ENCODE data around the gene USP7. TPM values are rescaled to one million over a fixed set of nuclear protein-coding genes. Genes with fewer than 3 reads are reported as not detected.

USP7 gene
- polyA plus RNA-seq, 3 donors: 2.4 to 31.7 (median 4.1) TPM

- Histone ChIP-seq H3K9me3 (replicated peaks in 1 of 2; ENCODE audit: control insufficient read depth in 1 of 2, insufficient read depth in 1 of 2, low read length in 2 of 2) (peaks cover 15 to 19% of the 10 kb centered on the region in 2 donors), H3K4me1 (ENCODE audit: control insufficient read depth in 1 of 2, insufficient read depth in 2 of 2, low read length in 2 of 2) (peaks cover 7 to 8% of the 10 kb centered on the region in 2 donors), H3K36me3 (replicated peaks in 1 of 2; ENCODE audit: control insufficient read depth in 1 of 2, insufficient read depth in 2 of 2, low read length in 2 of 2) (no peaks in the 10 kb centered on the region), H3K27ac (ENCODE audit: low read depth in 1 of 2, low read length in 2 of 2) (no peak overlapping the region), H3K4me3 (replicated peaks in 1 of 3; ENCODE audit: low read depth in 2 of 3, low read length in 3 of 3) (no peak overlapping the region), H4K20me1 (ENCODE audit: insufficient read depth, low read length) (no peaks in the 10 kb centered on the region), H3K9ac (ENCODE audit: insufficient read depth, low read length, poor library complexity, severe bottlenecking) (no peak overlapping the region), H3K4me2 (replicated peaks; ENCODE audit: extremely low read depth, low read length, poor library complexity, severe bottlenecking) (no peak overlapping the region), H3K27me3 (ENCODE audit: control insufficient read depth in 2 of 2, insufficient read depth in 2 of 2, low read length in 2 of 2) (peaks cover 0 to 13% of the 10 kb centered on the region in 2 donors), H3K79me2 (ENCODE audit: insufficient read depth, low read length) (no peaks in the 10 kb centered on the region), H2AFZ (ENCODE audit: insufficient read depth, low read depth, low read length, poor library complexity, severe bottlenecking) (peak overlapping the region; percentile 29)
- no peak overlapping the region for H3K4me3 Mint-ChIP-seq
- peaks cover 0 to 3% of the 10 kb centered on the region in 2 donors for H3K36me3 Mint-ChIP-seq
- intact Hi-C loops (cut with micrococcal nuclease): no loop called here
- peaks cover 11% of the 10 kb centered on the region for H3K4me1 Mint-ChIP-seq
- H3K9me3 Mint-ChIP-seq: peaks cover 8 to 22% (median 16%) of the 10 kb centered on the region in 7 donors
- WGBS (ENCODE audit: insufficient coverage): 17% methylated on average over 20 of the region's 28 CpGs
- TF ChIP-seq CTCF (IDR thresholded peaks at IDR 0.05): no peak
- peaks cover 11 to 26% (median 11%) of the 10 kb centered on the region in 3 donors for H3K27me3 Mint-ChIP-seq (ENCODE audit: low read depth in 3 of 3)
- no peak overlapping the region for H3K27ac Mint-ChIP-seq
- no peak for DNase-seq
Measured at GRCh38 chr16:9012848-9013507, 49.3 kb upstream of the USP7 start.

- Mint-ChIP-seq H3K27me3 (ENCODE audit: low read depth in 3 of 3) (peaks cover 13 to 24% (median 17%) of the 10 kb centered on the region in 3 donors), H3K4me1 (peaks cover 11% of the 10 kb centered on the region), H3K9me3 (peaks cover 8 to 22% (median 16%) of the 10 kb centered on the region in 7 donors), H3K4me3 (no peak overlapping the region), H3K36me3 (peaks cover 0 to 3% of the 10 kb centered on the region in 2 donors), H3K27ac (no peak overlapping the region)
- intact Hi-C loops (cut with micrococcal nuclease): no loop called here
- no peaks in the 10 kb centered on the region for H3K79me2 ChIP-seq (ENCODE audit: insufficient read depth, low read length)
- no peak overlapping the region for H3K9ac ChIP-seq (ENCODE audit: insufficient read depth, low read length, poor library complexity, severe bottlenecking)
- H3K4me1 ChIP-seq (ENCODE audit: control insufficient read depth in 1 of 2, insufficient read depth in 2 of 2, low read length in 2 of 2): peaks cover 7 to 8% of the 10 kb centered on the region in 2 donors
- H3K27ac ChIP-seq (ENCODE audit: low read depth in 1 of 2, low read length in 2 of 2): no peak overlapping the region
- WGBS (ENCODE audit: insufficient coverage): 90% methylated on average over 4 of the region's 6 CpGs
- H3K4me2 ChIP-seq (replicated peaks; ENCODE audit: extremely low read depth, low read length, poor library complexity, severe bottlenecking): no peak overlapping the region
- peaks cover 0 to 13% of the 10 kb centered on the region in 2 donors for H3K27me3 ChIP-seq (ENCODE audit: control insufficient read depth in 2 of 2, insufficient read depth in 2 of 2, low read length in 2 of 2)
- H2AFZ ChIP-seq (ENCODE audit: insufficient read depth, low read depth, low read length, poor library complexity, severe bottlenecking): no peak overlapping the region
- H3K9me3 ChIP-seq (replicated peaks in 1 of 2; ENCODE audit: control insufficient read depth in 1 of 2, insufficient read depth in 1 of 2, low read length in 2 of 2): peaks cover 15 to 19% of the 10 kb centered on the region in 2 donors
- H3K4me3 ChIP-seq (replicated peaks in 1 of 3; ENCODE audit: low read depth in 2 of 3, low read length in 3 of 3): no peak overlapping the region
- TF ChIP-seq CTCF (IDR thresholded peaks at IDR 0.05): no peak
- no peak for DNase-seq
- H4K20me1 ChIP-seq (ENCODE audit: insufficient read depth, low read length): no peaks in the 10 kb centered on the region
- H3K36me3 ChIP-seq (replicated peaks in 1 of 2; ENCODE audit: control insufficient read depth in 1 of 2, insufficient read depth in 2 of 2, low read length in 2 of 2): no peaks in the 10 kb centered on the region
Measured at GRCh38 chr16:9012330-9012729, 48.6 kb upstream of the USP7 start.
